Stimulated activated CD4-positive, alpha-beta T cell treated with anti-CD3 and anti-CD28 coated beads, Interleukin-2, amount 100 ng/mL, for 24 hours (primary cell): Measurements from ENCODE around the gene PPL.

ENCODE experiments used
- DNase-seq, 2 donors: peaks; one replicate each; pipeline ENCODE4 v3.0.0-alpha.2; 2020

PPL gene

GRCh38 chr16:4859190-4859899 is 77.6 kb downstream of the PPL start:
- no peak for DNase-seq

GRCh38 chr16:4855804-4856203 is 81.1 kb downstream of the PPL start:
- no peak for DNase-seq

- DNase-seq = no peak
Observed at GRCh38 chr16:4855371-4855770, 81.6 kb downstream of the PPL start.

GRCh38 chr16:4852221-4852872 is 84.6 kb downstream of the PPL start:
- no peak for DNase-seq

- no peak for DNase-seq
Observed at GRCh38 chr16:4850211-4850610, 86.7 kb downstream of the PPL start.

- DNase-seq = peak; percentile 47 to 49
Observed at GRCh38 chr16:4847774-4848587, 89.0 kb downstream of the PPL start.

- peak; percentile 100 for DNase-seq
Observed at GRCh38 chr16:4846901-4847773, 89.8 kb downstream of the PPL start, which contains the start of the genes GLYR1 and UBN1. GLYR1 (minus strand) TSS chr16:4847288; CDS start chr16:4847265, 23 bp downstream. UBN1 (plus strand) TSS chr16:4847481; CDS start chr16:4852918, 5,437 bp downstream.

GRCh38 chr16:4846503-4846900 is 90.4 kb downstream of the PPL start:
- peak; percentile 26 to 30 for DNase-seq

- no peak for DNase-seq
Observed at GRCh38 chr16:4840984-4841383, 96.0 kb downstream of the PPL start.

- DNase-seq = no peak
Observed at GRCh38 chr16:4839942-4840341, 97.0 kb downstream of the PPL start.

GRCh38 chr16:4837733-4838501 is 99.0 kb downstream of the PPL start:
- no peak for DNase-seq

- DNase-seq = no peak
Observed at GRCh38 chr16:4836727-4837126, 100.2 kb downstream of the PPL start.

GRCh38 chr16:4833584-4833983 is 103.4 kb downstream of the PPL start:
- DNase-seq = no peak

- DNase-seq = no peak
Observed at GRCh38 chr16:4832698-4833343, 104.1 kb downstream of the PPL start.
